GM23338 (cell line): ENCODE results near the gene UGT2A3. TPM values are rescaled to one million over a fixed set of nuclear protein-coding genes. Genes with fewer than 3 reads are reported as not detected.

Source experiments
- ATAC-seq: fragments of 200-7000 bp; cut with Tn5 transposase; 3 replicates; pipeline ENCODE4 v1.9.1; 2020
- DNase-seq: peaks from one replicate; pipeline ENCODE4 v3.0.0-alpha.2; 2015; ENCODE audit warnings: low spot score
- H2AFZ ChIP-seq: fragments of 200-600 bp; sonication (generic); 2 replicates; pipeline ENCODE4 v1.8.0; 2016; ENCODE audit warnings: antibody characterized with exemption, mild to moderate bottlenecking, moderate library complexity
- H3F3A ChIP-seq: fragments of 200-600 bp; sonication (generic); replicated peaks from 2 replicates; pipeline ENCODE4 v1.8.0; 2017; ENCODE audit warnings: antibody characterized with exemption, mixed run types, low read depth
- H3K27ac ChIP-seq: fragments of 200-600 bp; sonication (generic); 2 replicates; pipeline ENCODE4 v1.6.1; 2016; ENCODE audit warnings: low read depth
- H3K27me3 ChIP-seq: fragments of 200-600 bp; sonication (generic); 2 replicates; pipeline ENCODE4 v1.8.0; 2016; ENCODE audit warnings: mild to moderate bottlenecking, mixed run types, moderate library complexity; ENCODE audit not compliant: insufficient read depth
- H3K36me3 ChIP-seq: fragments of 200-600 bp; sonication (generic); 2 replicates; pipeline ENCODE4 v1.8.0; 2016; ENCODE audit warnings: mild to moderate bottlenecking; ENCODE audit not compliant: insufficient read depth
- H3K4me1 ChIP-seq: fragments of 200-600 bp; sonication (generic); 2 replicates; pipeline ENCODE4 v1.8.0; 2016; ENCODE audit warnings: mild to moderate bottlenecking, moderate library complexity; ENCODE audit not compliant: insufficient read depth
- H3K4me2 ChIP-seq: fragments of 200-600 bp; sonication (generic); 2 replicates; pipeline ENCODE4 v1.7.1; 2017; ENCODE audit warnings: mixed run types
- H3K4me3 ChIP-seq: fragments of 200-600 bp; sonication (generic); 2 replicates; pipeline ENCODE4 v1.6.1; 2016; ENCODE audit warnings: mixed run types
- H3K79me2 ChIP-seq: fragments of 200-600 bp; sonication (generic); replicated peaks from 2 replicates; pipeline ENCODE4 v1.8.0; 2017; ENCODE audit warnings: mild to moderate bottlenecking; ENCODE audit not compliant: insufficient read depth
- H3K9me2 ChIP-seq: fragments of 200-600 bp; sonication (generic); 2 replicates; pipeline ENCODE4 v1.8.0; 2017; ENCODE audit not compliant: insufficient read depth
- H4K20me1 ChIP-seq: fragments of 200-600 bp; sonication (generic); replicated peaks from 2 replicates; pipeline ENCODE4 v1.8.0; 2017; ENCODE audit warnings: mild to moderate bottlenecking; ENCODE audit not compliant: insufficient read depth
- H3K27ac Mint-ChIP-seq: 2 replicates; pipeline ENCODE4 v1.8.0; 2020; ENCODE audit warnings: inconsistent platforms, mild to moderate bottlenecking, moderate library complexity, mixed read lengths
- H3K27me3 Mint-ChIP-seq: 3 replicates; pipeline ENCODE4 v1.8.0; 2022; ENCODE audit warnings: low read depth, mild to moderate bottlenecking, moderate library complexity, mixed read lengths, inconsistent platforms; ENCODE audit not compliant: insufficient read depth, poor library complexity
- H3K36me3 Mint-ChIP-seq: 3 replicates; pipeline ENCODE4 v1.8.0; 2021; ENCODE audit warnings: low read depth, mild to moderate bottlenecking, inconsistent platforms, moderate library complexity, mixed read lengths
- H3K4me1 Mint-ChIP-seq: 3 replicates; pipeline ENCODE4 v1.8.0; 2020; ENCODE audit warnings: mild to moderate bottlenecking, inconsistent platforms, mixed read lengths
- H3K4me3 Mint-ChIP-seq: 3 replicates; pipeline ENCODE4 v1.8.0; 2021; ENCODE audit warnings: moderate library complexity, mild to moderate bottlenecking, inconsistent platforms, mixed read lengths
- H3K9me3 Mint-ChIP-seq: 3 replicates; pipeline ENCODE4 v1.8.0; 2020; ENCODE audit warnings: moderate library complexity, mild to moderate bottlenecking, inconsistent platforms, mixed read lengths
- CREB1 ChIP-seq: fragments of 250-450 bp; sonication (Bioruptor Pico); IDR thresholded peaks from 2 replicates; pipeline ENCODE4 v1.5.0; 2020; ENCODE audit warnings: low read depth, mild to moderate bottlenecking, moderate library complexity
- EZH2 ChIP-seq: fragments of 200-600 bp; sonication (generic); IDR thresholded peaks from one replicate; pipeline ENCODE4 v1.8.0; 2017; ENCODE audit warnings: antibody characterized with exemption, mild to moderate bottlenecking, low read depth; ENCODE audit not compliant: unreplicated experiment
- EZH2phosphoT487 ChIP-seq: fragments of 200-600 bp; sonication (generic); IDR thresholded peaks from one replicate; pipeline ENCODE4 v1.8.1; 2018; ENCODE audit warnings: antibody characterized with exemption; ENCODE audit not compliant: unreplicated experiment
- JUNB ChIP-seq: IDR thresholded peaks from one replicate; pipeline ENCODE4 v1.6.1; 2016; ENCODE audit warnings: antibody characterized with exemption; ENCODE audit not compliant: unreplicated experiment
- NANOG ChIP-seq: IDR thresholded peaks from 2 replicates; pipeline ENCODE4 v1.6.1; 2016; ENCODE audit warnings: antibody characterized with exemption, borderline replicate concordance
- POLR2AphosphoS5 ChIP-seq: IDR thresholded peaks from 2 replicates; pipeline ENCODE4 v1.6.1; 2016; ENCODE audit warnings: antibody characterized with exemption, low read depth
- STAT1 ChIP-seq: IDR thresholded peaks from one replicate; pipeline ENCODE4 v1.6.1; 2016; ENCODE audit warnings: antibody characterized with exemption; ENCODE audit not compliant: unreplicated experiment
- ZNF114 ChIP-seq: fragments of 250-450 bp; sonication (Bioruptor Pico); IDR thresholded peaks from 2 replicates; pipeline ENCODE4 v1.5.0; 2020; ENCODE audit warnings: mild to moderate bottlenecking, moderate library complexity
- ZNF331 ChIP-seq: fragments of 250-450 bp; sonication (Bioruptor Pico); IDR thresholded peaks from 2 replicates; pipeline ENCODE4 v1.5.0; 2020; ENCODE audit warnings: low read depth, mild to moderate bottlenecking, moderate library complexity
- polyA plus RNA-seq: library from polyadenylated mRNA; unstranded; fragments of >200 nt; fragmentation: Nextera tagmentation; extraction: Ambion mirVana; gene quantifications from 2 replicates; pipeline ENCODE4 v1.2.1, GENCODE V29; 2016
- total RNA-seq: library from RNA; depleted of rRNA; stranded (reverse); fragments of >200 nt; shearing (Covaris generic); gene quantifications from 2 replicates; pipeline ENCODE4 v1.2.3, GENCODE V29; 2014
- TF ChIP-seq, protein P1 (sequence below): IDR thresholded peaks from one replicate; pipeline ENCODE4 v1.6.1; 2018; ENCODE audit warnings: antibody characterized with exemption; ENCODE audit not compliant: unreplicated experiment
- TF ChIP-seq, protein P2 (sequence below): IDR thresholded peaks from 2 replicates; pipeline ENCODE4 v1.6.1; 2016; ENCODE audit warnings: antibody characterized with exemption
- TF ChIP-seq, protein P3 (sequence below), 2 experiments: fragments of 200-600 bp in 1 of 2; sonication (generic) in 1 of 2; conservative IDR thresholded peaks; 2 replicates each; pipeline versions ENCODE4 v1.5.1 to v1.6.1; 2016 to 2017; ENCODE audit warnings: antibody characterized with exemption in 2 of 2, low read depth in 2 of 2, mild to moderate bottlenecking in 2 of 2, moderate library complexity in 1 of 2
- TF ChIP-seq, protein P4 (sequence below): fragments of 250-450 bp; sonication (Bioruptor Pico); IDR thresholded peaks from 2 replicates; pipeline ENCODE4 v1.5.0; 2020; ENCODE audit warnings: mild to moderate bottlenecking, moderate library complexity

UGT2A3 gene
- total and polyA plus RNA-seq, 2 experiments from 2014 or later, result not detected

DNA sequence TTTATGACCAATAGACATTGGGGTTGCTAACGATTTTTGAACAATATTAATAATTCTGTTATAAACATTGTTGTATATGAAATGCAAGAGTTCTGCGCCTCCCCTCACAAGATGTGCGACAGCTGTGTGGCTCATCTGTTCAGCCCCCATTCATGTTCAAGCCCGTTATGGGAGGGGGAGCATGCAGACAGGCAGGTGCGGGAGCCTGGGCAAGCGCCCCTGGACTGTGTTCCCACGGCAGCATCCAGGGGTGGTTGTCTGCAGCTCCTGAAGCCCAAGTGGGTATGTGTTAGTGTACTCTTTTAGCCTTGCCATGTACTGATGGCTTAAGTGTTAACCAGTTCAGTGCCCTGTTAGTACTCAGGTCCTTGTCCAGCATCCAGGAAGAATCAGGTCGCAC lies 34.6 kb downstream of the UGT2A3 start:
- no peak for DNase-seq
- Histone ChIP-seq H3K4me1 (no peaks in the 10 kb centered on the region), H3K4me3 (no peak overlapping the region), H3K9me2 (no peaks in the 10 kb centered on the region), H4K20me1 (no peaks in the 10 kb centered on the region), H2AFZ (no peak overlapping the region; the same call in 1 of the 2 replicates), H3K27me3 (no peaks in the 10 kb centered on the region), H3F3A (no peaks in the 10 kb centered on the region), H3K4me2 (no peak overlapping the region), H3K27ac (no peak overlapping the region), H3K36me3 (no peaks in the 10 kb centered on the region), H3K79me2 (no peaks in the 10 kb centered on the region)
- no peak for ATAC-seq
- no peak overlapping the region for H3K4me3 Mint-ChIP-seq
- no peak overlapping the region for H3K27ac Mint-ChIP-seq
- peaks cover 7% of the 10 kb centered on the region; the same call in 1 of the 3 replicates for H3K4me1 Mint-ChIP-seq
- peaks cover 5% of the 10 kb centered on the region; the same call in 1 of the 3 replicates for H3K9me3 Mint-ChIP-seq
- TF ChIP-seq POLR2AphosphoS5 (no peak), STAT1 (no peak), ZNF331 (CRISPR knock-in tag) (no peak), NANOG (no peak), EZH2 (no peak), JUNB (no peak), ZNF114 (CRISPR knock-in tag) (no peak), EZH2phosphoT487 (no peak), CREB1 (CRISPR knock-in tag) (no peak)
- TF ChIP-seq, protein P1, sequence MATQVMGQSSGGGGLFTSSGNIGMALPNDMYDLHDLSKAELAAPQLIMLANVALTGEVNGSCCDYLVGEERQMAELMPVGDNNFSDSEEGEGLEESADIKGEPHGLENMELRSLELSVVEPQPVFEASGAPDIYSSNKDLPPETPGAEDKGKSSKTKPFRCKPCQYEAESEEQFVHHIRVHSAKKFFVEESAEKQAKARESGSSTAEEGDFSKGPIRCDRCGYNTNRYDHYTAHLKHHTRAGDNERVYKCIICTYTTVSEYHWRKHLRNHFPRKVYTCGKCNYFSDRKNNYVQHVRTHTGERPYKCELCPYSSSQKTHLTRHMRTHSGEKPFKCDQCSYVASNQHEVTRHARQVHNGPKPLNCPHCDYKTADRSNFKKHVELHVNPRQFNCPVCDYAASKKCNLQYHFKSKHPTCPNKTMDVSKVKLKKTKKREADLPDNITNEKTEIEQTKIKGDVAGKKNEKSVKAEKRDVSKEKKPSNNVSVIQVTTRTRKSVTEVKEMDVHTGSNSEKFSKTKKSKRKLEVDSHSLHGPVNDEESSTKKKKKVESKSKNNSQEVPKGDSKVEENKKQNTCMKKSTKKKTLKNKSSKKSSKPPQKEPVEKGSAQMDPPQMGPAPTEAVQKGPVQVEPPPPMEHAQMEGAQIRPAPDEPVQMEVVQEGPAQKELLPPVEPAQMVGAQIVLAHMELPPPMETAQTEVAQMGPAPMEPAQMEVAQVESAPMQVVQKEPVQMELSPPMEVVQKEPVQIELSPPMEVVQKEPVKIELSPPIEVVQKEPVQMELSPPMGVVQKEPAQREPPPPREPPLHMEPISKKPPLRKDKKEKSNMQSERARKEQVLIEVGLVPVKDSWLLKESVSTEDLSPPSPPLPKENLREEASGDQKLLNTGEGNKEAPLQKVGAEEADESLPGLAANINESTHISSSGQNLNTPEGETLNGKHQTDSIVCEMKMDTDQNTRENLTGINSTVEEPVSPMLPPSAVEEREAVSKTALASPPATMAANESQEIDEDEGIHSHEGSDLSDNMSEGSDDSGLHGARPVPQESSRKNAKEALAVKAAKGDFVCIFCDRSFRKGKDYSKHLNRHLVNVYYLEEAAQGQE, result no peak
- TF ChIP-seq, protein P2, sequence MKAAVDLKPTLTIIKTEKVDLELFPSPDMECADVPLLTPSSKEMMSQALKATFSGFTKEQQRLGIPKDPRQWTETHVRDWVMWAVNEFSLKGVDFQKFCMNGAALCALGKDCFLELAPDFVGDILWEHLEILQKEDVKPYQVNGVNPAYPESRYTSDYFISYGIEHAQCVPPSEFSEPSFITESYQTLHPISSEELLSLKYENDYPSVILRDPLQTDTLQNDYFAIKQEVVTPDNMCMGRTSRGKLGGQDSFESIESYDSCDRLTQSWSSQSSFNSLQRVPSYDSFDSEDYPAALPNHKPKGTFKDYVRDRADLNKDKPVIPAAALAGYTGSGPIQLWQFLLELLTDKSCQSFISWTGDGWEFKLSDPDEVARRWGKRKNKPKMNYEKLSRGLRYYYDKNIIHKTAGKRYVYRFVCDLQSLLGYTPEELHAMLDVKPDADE, result no peak
- TF ChIP-seq, protein P3, sequence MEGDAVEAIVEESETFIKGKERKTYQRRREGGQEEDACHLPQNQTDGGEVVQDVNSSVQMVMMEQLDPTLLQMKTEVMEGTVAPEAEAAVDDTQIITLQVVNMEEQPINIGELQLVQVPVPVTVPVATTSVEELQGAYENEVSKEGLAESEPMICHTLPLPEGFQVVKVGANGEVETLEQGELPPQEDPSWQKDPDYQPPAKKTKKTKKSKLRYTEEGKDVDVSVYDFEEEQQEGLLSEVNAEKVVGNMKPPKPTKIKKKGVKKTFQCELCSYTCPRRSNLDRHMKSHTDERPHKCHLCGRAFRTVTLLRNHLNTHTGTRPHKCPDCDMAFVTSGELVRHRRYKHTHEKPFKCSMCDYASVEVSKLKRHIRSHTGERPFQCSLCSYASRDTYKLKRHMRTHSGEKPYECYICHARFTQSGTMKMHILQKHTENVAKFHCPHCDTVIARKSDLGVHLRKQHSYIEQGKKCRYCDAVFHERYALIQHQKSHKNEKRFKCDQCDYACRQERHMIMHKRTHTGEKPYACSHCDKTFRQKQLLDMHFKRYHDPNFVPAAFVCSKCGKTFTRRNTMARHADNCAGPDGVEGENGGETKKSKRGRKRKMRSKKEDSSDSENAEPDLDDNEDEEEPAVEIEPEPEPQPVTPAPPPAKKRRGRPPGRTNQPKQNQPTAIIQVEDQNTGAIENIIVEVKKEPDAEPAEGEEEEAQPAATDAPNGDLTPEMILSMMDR (conservative IDR thresholded peaks at IDR 0.05; ENCODE audit: low read depth in 2 of 2), result no peak
- TF ChIP-seq, protein P4, sequence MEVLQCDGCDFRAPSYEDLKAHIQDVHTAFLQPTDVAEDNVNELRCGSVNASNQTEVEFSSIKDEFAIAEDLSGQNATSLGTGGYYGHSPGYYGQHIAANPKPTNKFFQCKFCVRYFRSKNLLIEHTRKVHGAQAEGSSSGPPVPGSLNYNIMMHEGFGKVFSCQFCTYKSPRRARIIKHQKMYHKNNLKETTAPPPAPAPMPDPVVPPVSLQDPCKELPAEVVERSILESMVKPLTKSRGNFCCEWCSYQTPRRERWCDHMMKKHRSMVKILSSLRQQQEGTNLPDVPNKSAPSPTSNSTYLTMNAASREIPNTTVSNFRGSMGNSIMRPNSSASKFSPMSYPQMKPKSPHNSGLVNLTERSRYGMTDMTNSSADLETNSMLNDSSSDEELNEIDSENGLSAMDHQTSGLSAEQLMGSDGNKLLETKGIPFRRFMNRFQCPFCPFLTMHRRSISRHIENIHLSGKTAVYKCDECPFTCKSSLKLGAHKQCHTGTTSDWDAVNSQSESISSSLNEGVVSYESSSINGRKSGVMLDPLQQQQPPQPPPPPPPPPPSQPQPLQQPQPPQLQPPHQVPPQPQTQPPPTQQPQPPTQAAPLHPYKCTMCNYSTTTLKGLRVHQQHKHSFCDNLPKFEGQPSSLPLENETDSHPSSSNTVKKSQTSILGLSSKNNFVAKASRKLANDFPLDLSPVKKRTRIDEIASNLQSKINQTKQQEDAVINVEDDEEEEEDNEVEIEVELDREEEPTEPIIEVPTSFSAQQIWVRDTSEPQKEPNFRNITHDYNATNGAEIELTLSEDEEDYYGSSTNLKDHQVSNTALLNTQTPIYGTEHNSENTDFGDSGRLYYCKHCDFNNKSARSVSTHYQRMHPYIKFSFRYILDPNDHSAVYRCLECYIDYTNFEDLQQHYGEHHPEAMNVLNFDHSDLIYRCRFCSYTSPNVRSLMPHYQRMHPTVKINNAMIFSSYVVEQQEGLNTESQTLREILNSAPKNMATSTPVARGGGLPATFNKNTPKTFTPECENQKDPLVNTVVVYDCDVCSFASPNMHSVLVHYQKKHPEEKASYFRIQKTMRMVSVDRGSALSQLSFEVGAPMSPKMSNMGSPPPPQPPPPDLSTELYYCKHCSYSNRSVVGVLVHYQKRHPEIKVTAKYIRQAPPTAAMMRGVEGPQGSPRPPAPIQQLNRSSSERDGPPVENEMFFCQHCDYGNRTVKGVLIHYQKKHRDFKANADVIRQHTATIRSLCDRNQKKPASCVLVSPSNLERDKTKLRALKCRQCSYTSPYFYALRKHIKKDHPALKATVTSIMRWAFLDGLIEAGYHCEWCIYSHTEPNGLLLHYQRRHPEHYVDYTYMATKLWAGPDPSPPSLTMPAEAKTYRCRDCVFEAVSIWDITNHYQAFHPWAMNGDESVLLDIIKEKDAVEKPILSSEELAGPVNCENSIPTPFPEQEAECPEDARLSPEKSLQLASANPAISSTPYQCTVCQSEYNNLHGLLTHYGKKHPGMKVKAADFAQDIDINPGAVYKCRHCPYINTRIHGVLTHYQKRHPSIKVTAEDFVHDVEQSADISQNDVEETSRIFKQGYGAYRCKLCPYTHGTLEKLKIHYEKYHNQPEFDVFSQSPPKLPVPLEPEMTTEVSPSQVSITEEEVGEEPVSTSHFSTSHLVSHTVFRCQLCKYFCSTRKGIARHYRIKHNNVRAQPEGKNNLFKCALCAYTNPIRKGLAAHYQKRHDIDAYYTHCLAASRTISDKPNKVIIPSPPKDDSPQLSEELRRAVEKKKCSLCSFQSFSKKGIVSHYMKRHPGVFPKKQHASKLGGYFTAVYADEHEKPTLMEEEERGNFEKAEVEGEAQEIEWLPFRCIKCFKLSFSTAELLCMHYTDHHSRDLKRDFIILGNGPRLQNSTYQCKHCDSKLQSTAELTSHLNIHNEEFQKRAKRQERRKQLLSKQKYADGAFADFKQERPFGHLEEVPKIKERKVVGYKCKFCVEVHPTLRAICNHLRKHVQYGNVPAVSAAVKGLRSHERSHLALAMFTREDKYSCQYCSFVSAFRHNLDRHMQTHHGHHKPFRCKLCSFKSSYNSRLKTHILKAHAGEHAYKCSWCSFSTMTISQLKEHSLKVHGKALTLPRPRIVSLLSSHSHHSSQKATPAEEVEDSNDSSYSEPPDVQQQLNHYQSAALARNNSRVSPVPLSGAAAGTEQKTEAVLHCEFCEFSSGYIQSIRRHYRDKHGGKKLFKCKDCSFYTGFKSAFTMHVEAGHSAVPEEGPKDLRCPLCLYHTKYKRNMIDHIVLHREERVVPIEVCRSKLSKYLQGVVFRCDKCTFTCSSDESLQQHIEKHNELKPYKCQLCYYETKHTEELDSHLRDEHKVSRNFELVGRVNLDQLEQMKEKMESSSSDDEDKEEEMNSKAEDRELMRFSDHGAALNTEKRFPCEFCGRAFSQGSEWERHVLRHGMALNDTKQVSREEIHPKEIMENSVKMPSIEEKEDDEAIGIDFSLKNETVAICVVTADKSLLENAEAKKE (CRISPR knock-in tag), result no peak
- no peaks in the 10 kb centered on the region for H3K27me3 Mint-ChIP-seq
- no peaks in the 10 kb centered on the region; the same call in 2 of the 3 replicates for H3K36me3 Mint-ChIP-seq
